ENCODE data around the gene FAM151B. TPM values are rescaled to one million over a fixed set of nuclear protein-coding genes. Genes with fewer than 3 reads are reported as not detected.
"Not testable (repeated sequence)": the region's sequence is repeated elsewhere in the genome, so short reads cannot be mapped to it uniquely, and the experiment has no call there.

FAM151B gene
- total and polyA plus RNA-seq, 4 donors = 0.95 to 4.4 (median 2.6) TPM

GRCh38 chr5:80568251-80568650 lies 80.4 kb downstream of the FAM151B start:
- no peak for ATAC-seq (ENCODE audit: low FRiP score)
- intact Hi-C loops (cut with DNase I) = no loop called here
- no peak for DNase-seq
- H3K4me1 ChIP-seq (ENCODE audit: control insufficient read depth in 1 of 2, insufficient read depth in 2 of 2, low read length in 2 of 2) = no peaks in the 10 kb centered on the region
- H3K27me3 ChIP-seq (ENCODE audit: control insufficient read depth in 1 of 2, insufficient read depth in 2 of 2, low read length in 1 of 2) = peaks cover 0 to 1% of the 10 kb centered on the region in 2 donors
- WGBS, 2 donors = 50 to 54% methylated on average over 6 of the region's 6 CpGs
- H3K36me3 ChIP-seq (ENCODE audit: control insufficient read depth in 1 of 2, insufficient read depth in 2 of 2, low read length in 1 of 2) = no peaks in the 10 kb centered on the region
- no peaks in the 10 kb centered on the region for H3K9me3 ChIP-seq (ENCODE audit: control insufficient read depth, low read length)
- H3K4me3 ChIP-seq (ENCODE audit: low read length in 2 of 2) = no peak overlapping the region
- H3K27ac ChIP-seq (ENCODE audit: low read depth in 1 of 2, low read length in 2 of 2) = no peak overlapping the region

DNA sequence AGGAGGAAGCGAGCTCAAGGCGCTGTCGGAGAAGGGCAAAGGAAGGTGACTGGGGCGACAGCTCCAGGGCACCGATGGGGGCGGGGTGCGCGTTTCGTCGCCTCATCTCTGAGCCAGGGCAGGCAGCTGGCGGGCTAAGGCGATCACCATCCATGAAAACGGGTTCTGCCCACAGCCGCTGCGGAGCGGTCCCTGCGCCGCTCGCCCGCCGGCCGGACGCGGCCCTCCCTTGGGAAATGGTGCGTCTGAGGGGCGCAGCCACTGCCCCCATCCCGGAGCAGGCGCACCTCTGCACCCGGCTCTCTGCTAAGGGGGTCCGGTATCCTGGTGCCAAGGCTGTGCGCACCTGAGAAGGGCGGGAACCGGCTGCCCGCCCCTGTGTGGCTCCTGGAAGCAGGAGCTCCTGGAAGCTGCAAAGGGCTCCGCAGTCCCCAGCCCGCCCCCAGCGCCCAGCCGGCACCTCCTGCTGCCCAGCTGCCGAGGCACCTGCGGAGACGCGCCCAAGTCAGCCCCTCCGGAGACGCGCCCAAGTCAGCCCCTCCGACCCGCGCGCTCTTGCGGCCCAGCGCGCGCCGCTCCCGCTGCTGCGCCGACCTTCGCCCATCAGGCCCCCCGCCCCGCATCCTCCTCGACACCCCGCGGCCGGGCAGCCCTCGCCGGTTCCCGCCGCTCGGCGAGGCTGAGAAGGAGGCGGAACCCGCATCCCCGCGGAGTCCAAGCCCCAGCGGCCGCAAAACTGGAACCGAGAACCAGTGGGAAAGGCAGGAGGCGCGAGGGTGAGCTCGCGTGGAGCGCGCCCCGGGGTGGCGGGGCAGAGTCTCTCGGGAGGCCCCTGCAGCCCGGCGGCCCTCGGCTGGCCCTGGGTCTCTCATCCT lies 81.4 kb downstream of the FAM151B start:
- no peaks in the 10 kb centered on the region for H3K36me3 ChIP-seq (ENCODE audit: control insufficient read depth in 1 of 2, insufficient read depth in 2 of 2, low read length in 1 of 2)
- no peaks in the 10 kb centered on the region for H3K4me1 ChIP-seq (ENCODE audit: control insufficient read depth in 1 of 2, insufficient read depth in 2 of 2, low read length in 2 of 2)
- 1 to 2% methylated on average over 79 to 89 of the region's 89 CpGs for whole genome bisulfite sequencing, 2 donors
- peak in 1 of 2 donors; percentile 74 for DNase-seq
- no peaks in the 10 kb centered on the region for H3K9me3 ChIP-seq (ENCODE audit: control insufficient read depth, low read length)
- no peak for ATAC-seq (ENCODE audit: low FRiP score)
- peaks cover 0 to 1% of the 10 kb centered on the region in 2 donors for H3K27me3 ChIP-seq (ENCODE audit: control insufficient read depth in 1 of 2, insufficient read depth in 2 of 2, low read length in 1 of 2)
- no peak overlapping the region for H3K4me3 ChIP-seq (ENCODE audit: low read length in 2 of 2)
- no peak overlapping the region for H3K27ac ChIP-seq (ENCODE audit: low read depth in 1 of 2, low read length in 2 of 2)
- intact Hi-C loops (cut with DNase I) = no loop called here

GRCh38 chr5:80569961-80570786 lies 82.3 kb downstream of the FAM151B start, which contains the start of gene ANKRD34B:
ANKRD34B (minus strand) TSS chr5:80570280; CDS start chr5:80560019, 10,261 bp downstream.
- H3K4me1 ChIP-seq (ENCODE audit: control insufficient read depth in 1 of 2, insufficient read depth in 2 of 2, low read length in 2 of 2) = no peaks in the 10 kb centered on the region
- ATAC-seq (ENCODE audit: low FRiP score) (no peak), DNase-seq (peak in 1 of 2 donors; percentile 73)
- WGBS, 2 donors = 1 to 2% methylated on average over 64 to 73 of the region's 73 CpGs
- H3K4me3 ChIP-seq (ENCODE audit: low read length in 2 of 2) = peak within 1 kb of the TSS in 1 of 2 donors; percentile 22
- H3K9me3 ChIP-seq (ENCODE audit: control insufficient read depth, low read length) = no peaks in the 10 kb centered on the region
- H3K27ac ChIP-seq (ENCODE audit: low read depth in 1 of 2, low read length in 2 of 2) = no peak within 1 kb of the TSS
- H3K36me3 ChIP-seq (ENCODE audit: control insufficient read depth in 1 of 2, insufficient read depth in 2 of 2, low read length in 1 of 2) = no peaks in the 10 kb centered on the region
- peaks cover 0 to 1% of the 10 kb centered on the region in 2 donors for H3K27me3 ChIP-seq (ENCODE audit: control insufficient read depth in 1 of 2, insufficient read depth in 2 of 2, low read length in 1 of 2)
- intact Hi-C loops (cut with DNase I) = no loop called here

DNA sequence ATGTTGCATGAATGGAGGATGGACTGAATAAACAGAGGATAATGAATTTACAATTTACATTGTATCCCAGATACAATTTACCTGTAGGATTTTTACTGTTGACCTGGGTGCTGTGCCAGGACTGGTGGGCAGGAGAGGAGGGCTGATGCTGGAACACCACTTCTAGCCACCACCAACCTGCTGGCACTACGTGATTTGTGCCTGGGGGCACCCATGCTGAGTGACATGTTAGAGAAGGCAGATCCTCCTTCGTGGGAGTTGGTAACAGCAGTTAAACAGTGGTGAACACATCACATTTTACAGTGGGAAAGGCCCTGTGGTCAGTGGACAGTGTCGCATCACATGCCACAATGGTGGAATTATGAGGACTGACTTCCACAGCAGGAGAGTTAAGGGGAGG lies 85.2 kb downstream of the FAM151B start:
- DNase-seq = no peak

GRCh38 chr5:80576383-80576782 lies 88.5 kb downstream of the FAM151B start:
- no peaks in the 10 kb centered on the region for H3K9me3 ChIP-seq (ENCODE audit: control insufficient read depth, low read length)
- H3K36me3 ChIP-seq (ENCODE audit: control insufficient read depth in 1 of 2, insufficient read depth in 2 of 2, low read length in 1 of 2) = no peaks in the 10 kb centered on the region
- DNase-seq = no peak
- no peaks in the 10 kb centered on the region for H3K4me1 ChIP-seq (ENCODE audit: control insufficient read depth in 1 of 2, insufficient read depth in 2 of 2, low read length in 2 of 2)
- no peak overlapping the region for H3K4me3 ChIP-seq (ENCODE audit: low read length in 2 of 2)
- intact Hi-C loops (cut with DNase I) = no loop called here
- H3K27me3 ChIP-seq (ENCODE audit: control insufficient read depth in 1 of 2, insufficient read depth in 2 of 2, low read length in 1 of 2) = peaks cover 0 to 1% of the 10 kb centered on the region in 2 donors
- WGBS, 2 donors = 88 to 89% methylated on average over 5 of the region's 5 CpGs
- ATAC-seq (ENCODE audit: low FRiP score) = no peak
- no peak overlapping the region for H3K27ac ChIP-seq (ENCODE audit: low read depth in 1 of 2, low read length in 2 of 2)

More for the DNA sequence above, 85.2 kb downstream of the FAM151B start:
- Histone ChIP-seq H3K27me3 (ENCODE audit: control insufficient read depth in 1 of 2, insufficient read depth in 2 of 2, low read length in 1 of 2) (peaks cover 0 to 1% of the 10 kb centered on the region in 2 donors), H3K9me3 (ENCODE audit: control insufficient read depth, low read length) (no peaks in the 10 kb centered on the region), H3K4me1 (ENCODE audit: control insufficient read depth in 1 of 2, insufficient read depth in 2 of 2, low read length in 2 of 2) (no peaks in the 10 kb centered on the region), H3K27ac (ENCODE audit: low read depth in 1 of 2, low read length in 2 of 2) (no peak overlapping the region), H3K36me3 (ENCODE audit: control insufficient read depth in 1 of 2, insufficient read depth in 2 of 2, low read length in 1 of 2) (no peaks in the 10 kb centered on the region), H3K4me3 (ENCODE audit: low read length in 2 of 2) (no peak overlapping the region)
- 73 to 74% methylated on average over 3 of the region's 3 CpGs for WGBS, 2 donors
- ATAC-seq (ENCODE audit: low FRiP score) = no peak
- intact Hi-C loops (cut with DNase I) = no loop called here

GRCh38 chr5:80577707-80578106 lies 89.8 kb downstream of the FAM151B start:
- Histone ChIP-seq H3K27me3 (ENCODE audit: control insufficient read depth in 1 of 2, insufficient read depth in 2 of 2, low read length in 1 of 2) (peaks cover 0 to under 1% of the 10 kb centered on the region in 2 donors), H3K27ac (ENCODE audit: low read depth in 1 of 2, low read length in 2 of 2) (no peak overlapping the region), H3K4me1 (ENCODE audit: control insufficient read depth in 1 of 2, insufficient read depth in 2 of 2, low read length in 2 of 2) (no peaks in the 10 kb centered on the region), H3K4me3 (ENCODE audit: low read length in 2 of 2) (no peak overlapping the region), H3K36me3 (ENCODE audit: control insufficient read depth in 1 of 2, insufficient read depth in 2 of 2, low read length in 1 of 2) (no peaks in the 10 kb centered on the region), H3K9me3 (ENCODE audit: control insufficient read depth, low read length) (no peaks in the 10 kb centered on the region)
- intact Hi-C loops (cut with DNase I) = no loop called here
- ATAC-seq (ENCODE audit: low FRiP score) (no peak), DNase-seq (no peak)
- 33 to 39% methylated on average over 5 of the region's 5 CpGs for WGBS, 2 donors

DNA sequence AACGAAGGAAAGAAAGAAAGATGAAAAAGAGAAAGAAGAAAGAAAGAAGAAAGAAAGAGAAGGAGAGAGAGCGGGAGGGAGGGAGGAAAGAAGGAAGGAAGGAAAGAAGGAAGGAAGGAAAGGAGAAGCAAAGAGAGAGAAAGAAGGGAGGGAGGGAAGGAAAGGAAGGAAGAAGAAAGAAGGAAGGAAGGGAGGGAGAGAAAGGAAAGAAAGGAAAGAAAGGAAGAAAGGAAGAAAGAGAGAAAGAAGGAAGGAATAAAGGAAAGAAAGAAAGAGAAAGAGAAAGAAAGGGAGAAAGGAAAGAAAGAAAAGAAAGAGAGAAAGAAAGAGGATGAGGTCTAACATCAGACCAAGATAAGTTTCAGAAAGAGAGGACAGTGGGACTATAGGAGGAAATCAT lies 91.2 kb downstream of the FAM151B start:
- DNase-seq (no peak), ATAC-seq (ENCODE audit: low FRiP score) (no peak)
- Histone ChIP-seq H3K4me1 (ENCODE audit: control insufficient read depth in 1 of 2, insufficient read depth in 2 of 2, low read length in 2 of 2) (no peaks in the 10 kb centered on the region), H3K9me3 (ENCODE audit: control insufficient read depth, low read length) (no peaks in the 10 kb centered on the region), H3K27me3 (ENCODE audit: control insufficient read depth in 1 of 2, insufficient read depth in 2 of 2, low read length in 1 of 2) (no peaks in the 10 kb centered on the region), H3K4me3 (ENCODE audit: low read length in 2 of 2) (no peak overlapping the region), H3K36me3 (ENCODE audit: control insufficient read depth in 1 of 2, insufficient read depth in 2 of 2, low read length in 1 of 2) (no peaks in the 10 kb centered on the region), H3K27ac (ENCODE audit: low read depth in 1 of 2, low read length in 2 of 2) (no peak overlapping the region)
- intact Hi-C loops (cut with DNase I) = no loop called here
- 93 to 97% methylated on average over 2 of the region's 2 CpGs for WGBS, 2 donors

DNA sequence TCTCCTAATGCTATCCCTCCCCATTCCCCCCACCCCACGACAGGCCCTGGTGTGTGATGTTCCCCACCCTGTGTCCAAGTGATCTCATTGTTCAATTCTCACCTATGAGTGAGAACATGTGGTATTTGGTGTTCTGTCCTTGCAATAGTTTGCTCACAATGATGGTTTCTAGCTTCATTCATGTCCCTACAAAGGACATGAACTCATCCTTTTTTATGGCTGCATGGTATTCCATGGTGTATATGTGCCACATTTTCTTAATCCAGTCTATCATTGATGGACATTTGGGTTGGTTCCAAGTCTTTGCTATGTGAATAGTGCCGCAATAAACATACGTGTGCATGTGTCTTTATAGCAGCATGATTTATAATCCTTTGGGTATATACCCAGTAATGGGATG lies 92.4 kb downstream of the FAM151B start:
- 83 to 93% methylated on average over 3 of the region's 3 CpGs for WGBS, 2 donors
- H3K27ac ChIP-seq (ENCODE audit: low read depth in 1 of 2, low read length in 2 of 2); H3K36me3 ChIP-seq (ENCODE audit: control insufficient read depth in 1 of 2, insufficient read depth in 2 of 2, low read length in 1 of 2); H3K27me3 ChIP-seq (ENCODE audit: control insufficient read depth in 1 of 2, insufficient read depth in 2 of 2, low read length in 1 of 2); H3K9me3 ChIP-seq (ENCODE audit: control insufficient read depth, low read length); intact Hi-C loops (cut with DNase I); H3K4me3 ChIP-seq (ENCODE audit: low read length in 2 of 2); H3K4me1 ChIP-seq (ENCODE audit: control insufficient read depth in 1 of 2, insufficient read depth in 2 of 2, low read length in 2 of 2); DNase-seq; ATAC-seq (ENCODE audit: low FRiP score): not testable (repeated sequence)

Measured in aorta (tissue), 5 donors.